WTC11 (cell line): Measurements from ENCODE around the gene NADK2. TPM values are rescaled to one million over a fixed set of nuclear protein-coding genes. Genes with fewer than 3 reads are reported as not detected.
"Not testable (repeated sequence)": the region's sequence is repeated elsewhere in the genome, so short reads cannot be mapped to it uniquely, and the experiment has no call there.

Experiments
- ATAC-seq: fragments of 200-7000 bp; cut with Tn5 transposase; 2 replicates; pipeline ENCODE4 v1.10.0; 2021; ENCODE audit warnings: mild to moderate bottlenecking, moderate library complexity
- CTCF ChIA-PET: fragments of 300-600 bp; sonication (Branson Sonifier 250); formaldehyde crosslinking; loops from one replicate; lab custom pipeline; 2021; ENCODE audit warnings: antibody characterized with exemption; lab: Charles Lee
- POLR2A ChIA-PET: fragments of 350-600 bp; sonication (Branson Sonifier 250); formaldehyde crosslinking; loops from one replicate; lab custom pipeline; 2021; ENCODE audit warnings: antibody characterized with exemption; lab: Charles Lee
- DNase-seq: peaks from one replicate; pipeline ENCODE4 v3.0.0; 2021; ENCODE audit warnings: low spot score
- H3K27ac Mint-ChIP-seq: 2 replicates; pipeline ENCODE4 v1.8.0; 2021; ENCODE audit warnings: mixed read lengths
- H3K27me3 Mint-ChIP-seq: 2 replicates; pipeline ENCODE4 v1.8.0; 2021; ENCODE audit warnings: low read depth, mild to moderate bottlenecking, moderate library complexity, mixed read lengths
- H3K36me3 Mint-ChIP-seq: 2 replicates; pipeline ENCODE4 v1.8.0; 2021; ENCODE audit warnings: mixed read lengths
- H3K4me1 Mint-ChIP-seq: 2 replicates; pipeline ENCODE4 v1.8.0; 2022; ENCODE audit warnings: mixed read lengths
- H3K4me3 Mint-ChIP-seq: 2 replicates; pipeline ENCODE4 v1.8.0; 2021; ENCODE audit warnings: mild to moderate bottlenecking, moderate library complexity, mixed read lengths
- H3K9me3 Mint-ChIP-seq: 2 replicates; pipeline ENCODE4 v1.8.0; 2021; ENCODE audit warnings: mixed read lengths
- ATF1 ChIP-seq: sonication (generic); formaldehyde crosslinking; IDR thresholded peaks from 2 replicates; pipeline ENCODE4 v1.8.1; 2023; ENCODE audit warnings: mild to moderate bottlenecking, moderate library complexity, missing genetic modification reagents
- ESRRA ChIP-seq: sonication (generic); formaldehyde crosslinking; IDR thresholded peaks from 2 replicates; pipeline ENCODE4 v1.8.1; 2022; ENCODE audit warnings: mild to moderate bottlenecking, missing genetic modification reagents, borderline replicate concordance
- GRHL2 ChIP-seq: fragments of 250-450 bp; sonication (Bioruptor Pico); IDR thresholded peaks from 2 replicates; pipeline ENCODE4 v1.8.0; 2022; ENCODE audit warnings: mild to moderate bottlenecking, moderate library complexity; ENCODE audit not compliant: insufficient replicate concordance, severe bottlenecking
- GTF2I ChIP-seq: fragments of 250-450 bp; sonication (Bioruptor Pico); conservative IDR thresholded peaks from 2 replicates; pipeline ENCODE4 v1.4.0; 2021; ENCODE audit warnings: mild to moderate bottlenecking
- JUN ChIP-seq: sonication (generic); formaldehyde crosslinking; IDR thresholded peaks from 2 replicates; pipeline ENCODE4 v1.8.0; 2023; ENCODE audit warnings: mild to moderate bottlenecking, missing genetic modification reagents
- KAT7 ChIP-seq: sonication (generic); formaldehyde crosslinking; IDR thresholded peaks from 2 replicates; pipeline ENCODE4 v1.8.1; 2023; ENCODE audit warnings: missing genetic modification reagents, mild to moderate bottlenecking, borderline replicate concordance
- NR2C2 ChIP-seq: sonication (generic); formaldehyde crosslinking; IDR thresholded peaks from 2 replicates; pipeline ENCODE4 v1.8.0; 2022; ENCODE audit warnings: mild to moderate bottlenecking, missing genetic modification reagents
- OVOL2 ChIP-seq: fragments of 250-450 bp; sonication (Bioruptor Pico); IDR thresholded peaks from 2 replicates; pipeline ENCODE4 v1.9.0; 2021; ENCODE audit warnings: mild to moderate bottlenecking, borderline replicate concordance
- RORB ChIP-seq: fragments of 250-450 bp; sonication (Bioruptor Pico); IDR thresholded peaks from 2 replicates; pipeline ENCODE4 v1.9.0; 2021; ENCODE audit warnings: mild to moderate bottlenecking
- SMAD3 ChIP-seq: sonication (generic); formaldehyde crosslinking; IDR thresholded peaks from 2 replicates; pipeline ENCODE4 v1.8.0; 2022; ENCODE audit warnings: missing genetic modification reagents, mild to moderate bottlenecking, borderline replicate concordance
- TEAD4 ChIP-seq: sonication (generic); formaldehyde crosslinking; IDR thresholded peaks from 2 replicates; pipeline ENCODE4 v1.8.0; 2022; ENCODE audit warnings: mild to moderate bottlenecking, missing genetic modification reagents
- TP53 ChIP-seq: sonication (generic); formaldehyde crosslinking; IDR thresholded peaks from 2 replicates; pipeline ENCODE4 v1.8.1; 2023; ENCODE audit warnings: mild to moderate bottlenecking, missing genetic modification reagents
- ZBTB21 ChIP-seq: sonication (generic); formaldehyde crosslinking; IDR thresholded peaks from 2 replicates; pipeline ENCODE4 v1.8.1; 2023; ENCODE audit warnings: mild to moderate bottlenecking, missing genetic modification reagents, borderline replicate concordance
- ZNF219 ChIP-seq: sonication (generic); formaldehyde crosslinking; IDR thresholded peaks from 2 replicates; pipeline ENCODE4 v1.8.0; 2023; ENCODE audit warnings: missing genetic modification reagents, mild to moderate bottlenecking, borderline replicate concordance
- ZNF396 ChIP-seq: fragments of 250-450 bp; sonication (Bioruptor Pico); IDR thresholded peaks from 2 replicates; pipeline ENCODE4 v1.8.0; 2021; ENCODE audit warnings: mild to moderate bottlenecking, moderate library complexity, borderline replicate concordance
- total RNA-seq: library from RNA; stranded (reverse); gene quantifications from 3 replicates; pipeline ENCODE4 v1.2.3, GENCODE V29; 2021
- TF ChIP-seq, protein P1 (sequence below): sonication (generic); formaldehyde crosslinking; IDR thresholded peaks from 2 replicates; pipeline ENCODE4 v1.8.1; 2023; ENCODE audit warnings: mild to moderate bottlenecking, moderate library complexity, missing genetic modification reagents
- TF ChIP-seq, protein P2 (sequence below): sonication (generic); formaldehyde crosslinking; IDR thresholded peaks from 2 replicates; pipeline ENCODE4 v1.8.1; 2022; ENCODE audit warnings: low read depth, mild to moderate bottlenecking, moderate library complexity, missing genetic modification reagents, borderline replicate concordance
- TF ChIP-seq, protein P3 (sequence below): fragments of 250-450 bp; sonication (Bioruptor Pico); IDR thresholded peaks from 2 replicates; pipeline ENCODE4 v1.9.0; 2021; ENCODE audit warnings: mild to moderate bottlenecking, borderline replicate concordance
- TF ChIP-seq, protein P4 (sequence below): sonication (generic); formaldehyde crosslinking; IDR thresholded peaks from 2 replicates; pipeline ENCODE4 v1.8.1; 2022; ENCODE audit warnings: low read depth, missing genetic modification reagents, borderline replicate concordance
- TF ChIP-seq, protein P5 (sequence below): sonication (generic); formaldehyde crosslinking; IDR thresholded peaks from 2 replicates; pipeline ENCODE4 v1.8.1; 2022; ENCODE audit warnings: mild to moderate bottlenecking, missing genetic modification reagents, moderate library complexity, borderline replicate concordance

Gene NADK2
- total RNA-seq, 1 experiment from 2014 or later = 11.7 TPM

DNA sequence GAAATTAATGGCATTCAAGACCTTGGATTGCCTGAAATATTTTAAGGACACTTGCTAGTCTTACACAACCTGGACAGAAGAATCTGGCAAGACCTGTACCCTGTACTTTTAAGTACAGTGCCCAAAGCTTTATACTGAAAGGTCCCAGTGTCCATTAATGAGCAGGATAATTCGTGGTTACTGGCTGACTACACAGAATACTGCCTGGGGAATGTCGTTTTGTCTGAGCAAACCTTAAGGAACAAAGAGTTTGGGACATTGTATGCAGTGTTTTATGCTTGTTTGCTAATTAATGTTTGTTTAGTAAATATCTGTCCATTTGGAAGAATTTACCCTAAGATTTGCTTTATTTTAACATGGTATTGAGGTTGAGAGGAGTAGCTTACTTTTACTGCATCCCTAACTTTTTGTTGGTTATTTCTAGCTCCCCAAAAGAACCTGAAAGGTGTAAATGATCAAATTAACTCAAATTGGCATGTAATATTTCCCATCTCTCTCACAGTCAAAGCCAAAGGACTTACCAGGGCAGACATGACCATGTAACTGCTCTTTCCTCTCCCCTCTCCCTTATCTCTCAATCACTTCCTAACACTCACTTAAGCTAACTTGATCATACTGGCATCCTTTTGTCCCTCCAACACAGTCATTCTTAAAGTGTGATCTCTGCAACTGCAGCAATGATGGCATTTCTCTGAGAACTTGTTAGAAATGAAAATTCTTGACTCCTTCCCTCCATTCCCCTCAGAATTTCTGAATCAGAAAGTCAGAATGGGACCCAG, 44.3 kb upstream of the NADK2 start (continued):
- TF ChIP-seq, protein P1, sequence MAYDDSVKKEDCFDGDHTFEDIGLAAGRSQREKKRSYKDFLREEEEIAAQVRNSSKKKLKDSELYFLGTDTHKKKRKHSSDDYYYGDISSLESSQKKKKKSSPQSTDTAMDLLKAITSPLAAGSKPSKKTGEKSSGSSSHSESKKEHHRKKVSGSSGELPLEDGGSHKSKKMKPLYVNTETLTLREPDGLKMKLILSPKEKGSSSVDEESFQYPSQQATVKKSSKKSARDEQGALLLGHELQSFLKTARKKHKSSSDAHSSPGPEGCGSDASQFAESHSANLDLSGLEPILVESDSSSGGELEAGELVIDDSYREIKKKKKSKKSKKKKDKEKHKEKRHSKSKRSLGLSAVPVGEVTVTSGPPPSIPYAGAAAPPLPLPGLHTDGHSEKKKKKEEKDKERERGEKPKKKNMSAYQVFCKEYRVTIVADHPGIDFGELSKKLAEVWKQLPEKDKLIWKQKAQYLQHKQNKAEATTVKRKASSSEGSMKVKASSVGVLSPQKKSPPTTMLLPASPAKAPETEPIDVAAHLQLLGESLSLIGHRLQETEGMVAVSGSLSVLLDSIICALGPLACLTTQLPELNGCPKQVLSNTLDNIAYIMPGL (CRISPR knock-in tag) = no peak
- TF ChIP-seq, protein P2, sequence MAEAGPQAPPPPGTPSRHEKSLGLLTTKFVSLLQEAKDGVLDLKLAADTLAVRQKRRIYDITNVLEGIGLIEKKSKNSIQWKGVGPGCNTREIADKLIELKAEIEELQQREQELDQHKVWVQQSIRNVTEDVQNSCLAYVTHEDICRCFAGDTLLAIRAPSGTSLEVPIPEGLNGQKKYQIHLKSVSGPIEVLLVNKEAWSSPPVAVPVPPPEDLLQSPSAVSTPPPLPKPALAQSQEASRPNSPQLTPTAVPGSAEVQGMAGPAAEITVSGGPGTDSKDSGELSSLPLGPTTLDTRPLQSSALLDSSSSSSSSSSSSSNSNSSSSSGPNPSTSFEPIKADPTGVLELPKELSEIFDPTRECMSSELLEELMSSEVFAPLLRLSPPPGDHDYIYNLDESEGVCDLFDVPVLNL (CRISPR knock-in tag) = no peak

DNA sequence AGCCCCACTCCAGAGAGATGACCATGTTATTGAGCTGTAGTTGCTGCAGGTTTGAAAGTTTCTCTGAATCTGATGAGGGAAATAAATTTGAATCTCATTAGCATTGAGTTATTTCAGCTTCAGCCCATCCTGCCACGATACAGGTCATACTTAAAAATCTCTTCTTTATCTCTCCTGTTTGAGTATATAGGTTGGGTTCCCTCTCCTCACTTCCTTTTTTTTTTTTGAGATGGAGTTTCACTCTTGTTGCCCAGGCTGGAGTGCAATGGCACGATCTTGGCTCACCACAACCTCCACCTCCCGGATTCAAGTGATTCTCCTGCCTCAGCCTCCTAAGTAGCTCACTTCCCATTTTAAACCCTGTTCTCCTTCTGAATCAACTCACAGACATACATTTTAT, 42.0 kb upstream of the NADK2 start:
- H3K27ac Mint-ChIP-seq, H3K4me3 Mint-ChIP-seq, POLR2A ChIA-PET, DNase-seq, ATAC-seq, H3K4me1 Mint-ChIP-seq, H3K9me3 Mint-ChIP-seq, H3K36me3 Mint-ChIP-seq, H3K27me3 Mint-ChIP-seq, CTCF ChIA-PET: not testable (repeated sequence)

DNA sequence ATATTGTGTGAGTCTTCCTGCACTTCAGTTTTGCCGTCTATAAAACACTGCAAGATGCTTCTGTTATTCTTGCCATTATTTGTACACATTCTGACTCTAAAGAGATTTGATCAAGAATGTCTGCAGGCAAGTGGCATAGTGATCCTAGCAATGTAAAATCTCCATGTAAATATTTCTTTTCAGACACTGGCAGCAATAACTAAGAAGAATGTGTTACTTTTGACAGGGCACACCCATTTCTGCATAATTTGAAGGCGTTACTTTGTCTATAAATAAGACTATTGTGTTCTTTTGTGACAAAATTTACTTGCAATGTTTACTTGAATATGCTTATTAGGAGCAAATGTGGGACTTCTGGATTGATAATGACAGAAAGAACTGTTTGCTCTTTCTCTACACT, 39.9 kb upstream of the NADK2 start:
- POLR2A ChIA-PET = no interaction called here
- peaks cover 3% of the 10 kb centered on the region for H3K27me3 Mint-ChIP-seq
- peaks cover 4% of the 10 kb centered on the region; the same call in 1 of the 2 replicates for H3K4me1 Mint-ChIP-seq
- no peak for ATAC-seq
- CTCF ChIA-PET = interaction anchor here (1.6 kb wide), 1 partner anchor 24 kb away, joined by 3 read pairs; no protein-coding TSS in a partner anchor
- H3K9me3 Mint-ChIP-seq = no peaks in the 10 kb centered on the region
- no peak overlapping the region for H3K27ac Mint-ChIP-seq
- no peak for TF ChIP-seq NR2C2 (CRISPR knock-in tag)
- TF ChIP-seq ZBTB21 (CRISPR knock-in tag) = no peak
- TF ChIP-seq GTF2I (CRISPR knock-in tag) = no peak
- TF ChIP-seq ZNF396 (CRISPR knock-in tag) = no peak
- TF ChIP-seq GRHL2 (CRISPR knock-in tag) = no peak
- TF ChIP-seq, protein P3, sequence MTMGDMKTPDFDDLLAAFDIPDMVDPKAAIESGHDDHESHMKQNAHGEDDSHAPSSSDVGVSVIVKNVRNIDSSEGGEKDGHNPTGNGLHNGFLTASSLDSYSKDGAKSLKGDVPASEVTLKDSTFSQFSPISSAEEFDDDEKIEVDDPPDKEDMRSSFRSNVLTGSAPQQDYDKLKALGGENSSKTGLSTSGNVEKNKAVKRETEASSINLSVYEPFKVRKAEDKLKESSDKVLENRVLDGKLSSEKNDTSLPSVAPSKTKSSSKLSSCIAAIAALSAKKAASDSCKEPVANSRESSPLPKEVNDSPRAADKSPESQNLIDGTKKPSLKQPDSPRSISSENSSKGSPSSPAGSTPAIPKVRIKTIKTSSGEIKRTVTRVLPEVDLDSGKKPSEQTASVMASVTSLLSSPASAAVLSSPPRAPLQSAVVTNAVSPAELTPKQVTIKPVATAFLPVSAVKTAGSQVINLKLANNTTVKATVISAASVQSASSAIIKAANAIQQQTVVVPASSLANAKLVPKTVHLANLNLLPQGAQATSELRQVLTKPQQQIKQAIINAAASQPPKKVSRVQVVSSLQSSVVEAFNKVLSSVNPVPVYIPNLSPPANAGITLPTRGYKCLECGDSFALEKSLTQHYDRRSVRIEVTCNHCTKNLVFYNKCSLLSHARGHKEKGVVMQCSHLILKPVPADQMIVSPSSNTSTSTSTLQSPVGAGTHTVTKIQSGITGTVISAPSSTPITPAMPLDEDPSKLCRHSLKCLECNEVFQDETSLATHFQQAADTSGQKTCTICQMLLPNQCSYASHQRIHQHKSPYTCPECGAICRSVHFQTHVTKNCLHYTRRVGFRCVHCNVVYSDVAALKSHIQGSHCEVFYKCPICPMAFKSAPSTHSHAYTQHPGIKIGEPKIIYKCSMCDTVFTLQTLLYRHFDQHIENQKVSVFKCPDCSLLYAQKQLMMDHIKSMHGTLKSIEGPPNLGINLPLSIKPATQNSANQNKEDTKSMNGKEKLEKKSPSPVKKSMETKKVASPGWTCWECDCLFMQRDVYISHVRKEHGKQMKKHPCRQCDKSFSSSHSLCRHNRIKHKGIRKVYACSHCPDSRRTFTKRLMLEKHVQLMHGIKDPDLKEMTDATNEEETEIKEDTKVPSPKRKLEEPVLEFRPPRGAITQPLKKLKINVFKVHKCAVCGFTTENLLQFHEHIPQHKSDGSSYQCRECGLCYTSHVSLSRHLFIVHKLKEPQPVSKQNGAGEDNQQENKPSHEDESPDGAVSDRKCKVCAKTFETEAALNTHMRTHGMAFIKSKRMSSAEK = no peak
- no peak for TF ChIP-seq RORB (CRISPR knock-in tag)
- no peak for TF ChIP-seq ATF1 (CRISPR knock-in tag)
- TF ChIP-seq, protein P4, sequence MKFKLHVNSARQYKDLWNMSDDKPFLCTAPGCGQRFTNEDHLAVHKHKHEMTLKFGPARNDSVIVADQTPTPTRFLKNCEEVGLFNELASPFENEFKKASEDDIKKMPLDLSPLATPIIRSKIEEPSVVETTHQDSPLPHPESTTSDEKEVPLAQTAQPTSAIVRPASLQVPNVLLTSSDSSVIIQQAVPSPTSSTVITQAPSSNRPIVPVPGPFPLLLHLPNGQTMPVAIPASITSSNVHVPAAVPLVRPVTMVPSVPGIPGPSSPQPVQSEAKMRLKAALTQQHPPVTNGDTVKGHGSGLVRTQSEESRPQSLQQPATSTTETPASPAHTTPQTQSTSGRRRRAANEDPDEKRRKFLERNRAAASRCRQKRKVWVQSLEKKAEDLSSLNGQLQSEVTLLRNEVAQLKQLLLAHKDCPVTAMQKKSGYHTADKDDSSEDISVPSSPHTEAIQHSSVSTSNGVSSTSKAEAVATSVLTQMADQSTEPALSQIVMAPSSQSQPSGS (CRISPR knock-in tag) = no peak
- TF ChIP-seq TP53 (CRISPR knock-in tag) = no peak
- TF ChIP-seq ZNF219 (CRISPR knock-in tag) = no peak
- TF ChIP-seq JUN = no peak
- no peak for TF ChIP-seq TEAD4 (CRISPR knock-in tag)
- TF ChIP-seq, protein P5, sequence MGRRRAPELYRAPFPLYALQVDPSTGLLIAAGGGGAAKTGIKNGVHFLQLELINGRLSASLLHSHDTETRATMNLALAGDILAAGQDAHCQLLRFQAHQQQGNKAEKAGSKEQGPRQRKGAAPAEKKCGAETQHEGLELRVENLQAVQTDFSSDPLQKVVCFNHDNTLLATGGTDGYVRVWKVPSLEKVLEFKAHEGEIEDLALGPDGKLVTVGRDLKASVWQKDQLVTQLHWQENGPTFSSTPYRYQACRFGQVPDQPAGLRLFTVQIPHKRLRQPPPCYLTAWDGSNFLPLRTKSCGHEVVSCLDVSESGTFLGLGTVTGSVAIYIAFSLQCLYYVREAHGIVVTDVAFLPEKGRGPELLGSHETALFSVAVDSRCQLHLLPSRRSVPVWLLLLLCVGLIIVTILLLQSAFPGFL = no peak
- no peak for TF ChIP-seq OVOL2 (CRISPR knock-in tag)
- no peak for TF ChIP-seq SMAD3
- no peak for TF ChIP-seq ESRRA (CRISPR knock-in tag)
- no peak for TF ChIP-seq KAT7 (CRISPR knock-in tag)
- H3K36me3 Mint-ChIP-seq = no peaks in the 10 kb centered on the region
- no peak for DNase-seq
- no peak overlapping the region for H3K4me3 Mint-ChIP-seq
